ENCODE measurements around the gene SCYGR4. TPM values are rescaled to one million over a fixed set of nuclear protein-coding genes. Genes with fewer than 3 reads are reported as not detected.
"Not testable (repeated sequence)": the region's sequence is repeated elsewhere in the genome, so short reads cannot be mapped to it uniquely, and the experiment has no call there.

SCYGR4 gene
- total and polyA plus RNA-seq, 9 of the 15 experiments (the other 6 are each of a cell fraction or from before 2014, with no cell fraction given): 0.09 TPM; not detected in 8

DNA sequence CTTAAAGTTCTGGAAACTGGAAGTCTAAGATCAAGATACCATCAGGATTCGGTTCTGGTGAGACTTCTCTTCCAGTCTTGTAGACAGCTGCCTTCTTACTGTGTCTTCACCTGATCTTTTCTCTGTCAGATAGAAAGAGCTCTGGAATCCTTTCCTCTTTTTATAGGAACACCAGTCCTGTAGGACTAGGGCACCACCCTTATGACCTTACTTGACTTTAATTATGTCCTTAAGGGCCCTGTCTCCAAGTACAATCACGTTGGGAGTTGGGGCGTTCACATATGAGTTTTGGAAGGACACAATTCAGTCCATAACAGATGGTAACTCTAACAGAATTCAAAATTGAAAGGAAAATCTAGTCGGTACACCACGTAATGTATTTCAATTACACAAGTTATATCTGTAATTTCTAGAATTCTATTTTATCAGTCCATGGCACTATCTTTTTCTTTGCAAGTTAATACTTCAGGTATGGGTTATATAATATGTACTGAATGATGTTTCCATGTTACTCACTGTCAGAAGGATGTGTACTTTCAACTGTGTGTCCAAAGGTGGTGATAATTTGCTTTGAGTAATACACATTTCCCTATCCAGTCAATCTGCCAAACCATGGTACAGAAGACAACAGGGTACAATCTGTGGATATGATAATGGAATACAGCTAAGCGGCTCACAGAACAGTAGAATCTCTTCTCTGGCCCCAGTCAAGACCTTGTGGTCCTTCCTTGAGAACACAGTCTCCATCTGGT, 48.1 kb downstream of the SCYGR4 start (continued):
- TF ChIP-seq POLR3G (IDR thresholded peaks at IDR 0.05; ENCODE audit: extremely low read depth, insufficient read length, insufficient replicate concordance) (no peak), RBM14 (IDR thresholded peaks at IDR 0.05; ENCODE audit: borderline replicate concordance, insufficient read depth, low read depth, low read length) (no peak), PHB2 (IDR thresholded peaks at IDR 0.05; ENCODE audit: low read depth) (no peak), CCNT2 (IDR thresholded peaks at IDR 0.05; ENCODE audit: borderline replicate concordance, extremely low read depth, insufficient read length, low read depth, low read length) (no peak)

DNA sequence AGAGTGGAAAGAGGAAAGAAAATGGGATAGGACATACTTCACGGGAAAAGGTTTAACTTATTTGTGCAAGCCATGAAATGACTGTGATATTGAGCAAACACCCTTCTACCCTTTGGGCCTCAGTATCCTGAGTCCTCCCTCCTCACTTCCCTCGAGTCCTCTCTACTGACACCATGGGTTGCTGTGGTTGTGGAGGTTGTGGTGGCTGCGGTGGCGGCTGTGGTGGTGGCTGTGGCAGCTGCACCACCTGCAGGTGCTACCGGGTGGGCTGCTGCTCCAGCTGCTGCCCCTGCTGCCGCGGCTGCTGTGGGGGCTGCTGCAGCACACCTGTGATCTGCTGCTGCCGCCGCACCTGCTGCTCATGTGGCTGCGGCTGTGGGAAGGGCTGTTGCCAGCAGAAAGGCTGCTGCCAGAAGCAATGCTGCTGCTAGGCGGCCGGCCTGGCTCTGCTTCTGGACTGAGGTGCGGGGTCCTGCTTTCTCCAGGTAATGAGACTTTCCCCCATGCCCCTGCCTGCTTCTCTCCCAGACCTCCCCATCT, 49.4 kb downstream of the SCYGR4 start, which contains the start of gene SCYGR5:
Gene SCYGR5, plus strand, starts transcription at position 174 of the 540 bp plus-strand sequence. Its CDS starts 0 bp downstream, at position 174.
- H3K79me2 ChIP-seq (ENCODE audit: control insufficient read depth, insufficient read depth, low read length); H3K36me3 ChIP-seq (ENCODE audit: control insufficient read depth, insufficient read depth, low read length); H3K4me2 ChIP-seq (ENCODE audit: insufficient read depth, low read length); FAIRE-seq; H2AFZ ChIP-seq (ENCODE audit: low read depth, low read length); H3K9me3 ChIP-seq (replicated peaks; ENCODE audit: control insufficient read depth, insufficient read depth, low read depth, low read length); H3K27ac ChIP-seq (ENCODE audit: extremely low read depth, low read depth, low read length); POLR2A ChIA-PET; H3K4me1 ChIP-seq (replicated peaks in 1 of 2; ENCODE audit: control insufficient read depth in 2 of 2, insufficient read depth in 2 of 2, low read length in 2 of 2); BruUV-seq (replicated peaks); ATAC-seq; H3K4me3 ChIP-seq; CTCF ChIA-PET (ENCODE audit: low intra/inter-chr PET ratio); H3K9me1 ChIP-seq (ENCODE audit: control insufficient read depth, insufficient read depth, low read length); H3K27me3 ChIP-seq (ENCODE audit: control insufficient read depth in 2 of 2, insufficient read depth in 2 of 2, low read length in 2 of 2); in situ Hi-C loops (cut with MboI); H4K20me1 ChIP-seq (replicated peaks; ENCODE audit: control insufficient read depth, insufficient read depth, low read length); H3K9ac ChIP-seq (ENCODE audit: insufficient read depth in 1 of 2, low read depth in 2 of 2, low read length in 2 of 2); DNase-seq (ENCODE audit: extremely low read depth in 1 of 4, low spot score in 3 of 4); intact Hi-C loops (cut with micrococcal nuclease): not testable (repeated sequence)
- WGBS (ENCODE audit: insufficient coverage, low coverage, missing lambda C conversion rate): 0% methylated on average over 7 of the region's 13 CpGs

Other genes with a start within 250 kb of the SCYGR4 start
Only the 7 nearest of the 11 such genes appear.
- not detected in 2 replicates for gene SCYGR2, start 18.6 kb upstream of the SCYGR4 start, total RNA-seq (2014; rRNA removed)
- gene SCYGR2, start 18.6 kb upstream of the SCYGR4 start, total RNA-seq (2014; rRNA removed; fragmentation: Illumina TruSeq; extraction: Trizol): not detected in 2 replicates
- gene SCYGR2, start 18.6 kb upstream of the SCYGR4 start, total RNA-seq (2015; rRNA removed; fragmentation: Illumina TruSeq; extraction: Trizol): not detected in 2 replicates
- gene SCYGR2, start 18.6 kb upstream of the SCYGR4 start, total RNA-seq (2021): not detected in 2 replicates
- not detected in 2 replicates for gene SCYGR2, start 18.6 kb upstream of the SCYGR4 start, polyA plus RNA-seq (2011; rRNA removed)
- gene SCYGR2, start 18.6 kb upstream of the SCYGR4 start, polyA plus RNA-seq (2014; fragmentation: Illumina TruSeq; extraction: Trizol): not detected in 2 replicates
- not detected for gene SCYGR2, start 18.6 kb upstream of the SCYGR4 start, polyA plus RNA-seq (2014; fragmentation: Nextera tagmentation; extraction: Ambion mirVana)
- gene SCYGR2, start 18.6 kb upstream of the SCYGR4 start, polyA plus RNA-seq (2014; rRNA removed): not detected in 2 replicates
- gene SCYGR3, start 2.7 kb upstream of the SCYGR4 start, total RNA-seq (2014; rRNA removed): not detected in 2 replicates
- gene SCYGR3, start 2.7 kb upstream of the SCYGR4 start, total RNA-seq (2014; rRNA removed; fragmentation: Illumina TruSeq; extraction: Trizol): not detected in 2 replicates
- gene SCYGR3, start 2.7 kb upstream of the SCYGR4 start, total RNA-seq (2015; rRNA removed; fragmentation: Illumina TruSeq; extraction: Trizol): not detected in 2 replicates
- not detected in 2 replicates for gene SCYGR3, start 2.7 kb upstream of the SCYGR4 start, total RNA-seq (2021)
- not detected in 2 replicates for gene SCYGR3, start 2.7 kb upstream of the SCYGR4 start, polyA plus RNA-seq (2011; rRNA removed)
- gene SCYGR3, start 2.7 kb upstream of the SCYGR4 start, polyA plus RNA-seq (2014; fragmentation: Illumina TruSeq; extraction: Trizol): not detected in 2 replicates
- not detected for gene SCYGR3, start 2.7 kb upstream of the SCYGR4 start, polyA plus RNA-seq (2014; fragmentation: Nextera tagmentation; extraction: Ambion mirVana)
- not detected in 2 replicates for gene SCYGR3, start 2.7 kb upstream of the SCYGR4 start, polyA plus RNA-seq (2014; rRNA removed)
- gene SCYGR5, start 49.3 kb downstream of the SCYGR4 start, total RNA-seq (2014; rRNA removed): not detected in 2 replicates
- not detected in 2 replicates for gene SCYGR5, start 49.3 kb downstream of the SCYGR4 start, total RNA-seq (2014; rRNA removed; fragmentation: Illumina TruSeq; extraction: Trizol)
- not detected in 2 replicates for gene SCYGR5, start 49.3 kb downstream of the SCYGR4 start, total RNA-seq (2015; rRNA removed; fragmentation: Illumina TruSeq; extraction: Trizol)
- not detected in 2 replicates for gene SCYGR5, start 49.3 kb downstream of the SCYGR4 start, total RNA-seq (2021)
- gene SCYGR5, start 49.3 kb downstream of the SCYGR4 start, polyA plus RNA-seq (2011; rRNA removed): not detected in 2 replicates
- gene SCYGR5, start 49.3 kb downstream of the SCYGR4 start, polyA plus RNA-seq (2014; fragmentation: Illumina TruSeq; extraction: Trizol): not detected in 2 replicates
- gene SCYGR5, start 49.3 kb downstream of the SCYGR4 start, polyA plus RNA-seq (2014; fragmentation: Nextera tagmentation; extraction: Ambion mirVana): not detected
- not detected in 2 replicates for gene SCYGR5, start 49.3 kb downstream of the SCYGR4 start, polyA plus RNA-seq (2014; rRNA removed)
- not detected in 2 replicates for gene SLC19A3, start 100.5 kb downstream of the SCYGR4 start, total RNA-seq (2014; rRNA removed)
- gene SLC19A3, start 100.5 kb downstream of the SCYGR4 start, total RNA-seq (2014; rRNA removed; fragmentation: Illumina TruSeq; extraction: Trizol): not detected in 2 replicates
- not detected in 2 replicates for gene SLC19A3, start 100.5 kb downstream of the SCYGR4 start, total RNA-seq (2015; rRNA removed; fragmentation: Illumina TruSeq; extraction: Trizol)
- not detected in 2 replicates for gene SLC19A3, start 100.5 kb downstream of the SCYGR4 start, total RNA-seq (2021)
- gene SLC19A3, start 100.5 kb downstream of the SCYGR4 start, polyA plus RNA-seq (2011; rRNA removed): not detected in 2 replicates
- not detected in 2 replicates for gene SLC19A3, start 100.5 kb downstream of the SCYGR4 start, polyA plus RNA-seq (2014; fragmentation: Illumina TruSeq; extraction: Trizol)
- gene SLC19A3, start 100.5 kb downstream of the SCYGR4 start, polyA plus RNA-seq (2014; fragmentation: Nextera tagmentation; extraction: Ambion mirVana): not detected
- not detected in 2 replicates for gene SLC19A3, start 100.5 kb downstream of the SCYGR4 start, polyA plus RNA-seq (2014; rRNA removed)
- not detected in 2 replicates for gene SCYGR6, start 107.3 kb downstream of the SCYGR4 start, total RNA-seq (2014; rRNA removed)
- gene SCYGR6, start 107.3 kb downstream of the SCYGR4 start, total RNA-seq (2014; rRNA removed; fragmentation: Illumina TruSeq; extraction: Trizol): not detected in 2 replicates
- gene SCYGR6, start 107.3 kb downstream of the SCYGR4 start, total RNA-seq (2015; rRNA removed; fragmentation: Illumina TruSeq; extraction: Trizol): not detected in 2 replicates
- not detected in 2 replicates for gene SCYGR6, start 107.3 kb downstream of the SCYGR4 start, total RNA-seq (2021)
- gene SCYGR6, start 107.3 kb downstream of the SCYGR4 start, polyA plus RNA-seq (2011; rRNA removed): not detected in 2 replicates
- gene SCYGR6, start 107.3 kb downstream of the SCYGR4 start, polyA plus RNA-seq (2014; fragmentation: Illumina TruSeq; extraction: Trizol): not detected in 2 replicates
- not detected for gene SCYGR6, start 107.3 kb downstream of the SCYGR4 start, polyA plus RNA-seq (2014; fragmentation: Nextera tagmentation; extraction: Ambion mirVana)
- gene SCYGR6, start 107.3 kb downstream of the SCYGR4 start, polyA plus RNA-seq (2014; rRNA removed): not detected in 2 replicates
- gene SCYGR7, start 110.8 kb downstream of the SCYGR4 start, total RNA-seq (2014; rRNA removed): not detected in 2 replicates
- not detected in 2 replicates for gene SCYGR7, start 110.8 kb downstream of the SCYGR4 start, total RNA-seq (2014; rRNA removed; fragmentation: Illumina TruSeq; extraction: Trizol)
- not detected in 2 replicates for gene SCYGR7, start 110.8 kb downstream of the SCYGR4 start, total RNA-seq (2015; rRNA removed; fragmentation: Illumina TruSeq; extraction: Trizol)
- gene SCYGR7, start 110.8 kb downstream of the SCYGR4 start, total RNA-seq (2021): not detected in 2 replicates
- not detected in 2 replicates for gene SCYGR7, start 110.8 kb downstream of the SCYGR4 start, polyA plus RNA-seq (2011; rRNA removed)
- not detected in 2 replicates for gene SCYGR7, start 110.8 kb downstream of the SCYGR4 start, polyA plus RNA-seq (2014; fragmentation: Illumina TruSeq; extraction: Trizol)
- gene SCYGR7, start 110.8 kb downstream of the SCYGR4 start, polyA plus RNA-seq (2014; fragmentation: Nextera tagmentation; extraction: Ambion mirVana): not detected
- gene SCYGR7, start 110.8 kb downstream of the SCYGR4 start, polyA plus RNA-seq (2014; rRNA removed): not detected in 2 replicates
- gene SCYGR8, start 128.4 kb downstream of the SCYGR4 start, total RNA-seq (2014; rRNA removed): not detected in 2 replicates
- not detected in 2 replicates for gene SCYGR8, start 128.4 kb downstream of the SCYGR4 start, total RNA-seq (2014; rRNA removed; fragmentation: Illumina TruSeq; extraction: Trizol)
- gene SCYGR8, start 128.4 kb downstream of the SCYGR4 start, total RNA-seq (2015; rRNA removed; fragmentation: Illumina TruSeq; extraction: Trizol): not detected in 2 replicates
- gene SCYGR8, start 128.4 kb downstream of the SCYGR4 start, total RNA-seq (2021): not detected in 2 replicates
- not detected in 2 replicates for gene SCYGR8, start 128.4 kb downstream of the SCYGR4 start, polyA plus RNA-seq (2011; rRNA removed)
- not detected in 2 replicates for gene SCYGR8, start 128.4 kb downstream of the SCYGR4 start, polyA plus RNA-seq (2014; fragmentation: Illumina TruSeq; extraction: Trizol)
- not detected for gene SCYGR8, start 128.4 kb downstream of the SCYGR4 start, polyA plus RNA-seq (2014; fragmentation: Nextera tagmentation; extraction: Ambion mirVana)
- not detected in 2 replicates for gene SCYGR8, start 128.4 kb downstream of the SCYGR4 start, polyA plus RNA-seq (2014; rRNA removed)

Measured in K562 (cell line).